ENCODE results near the gene DEPDC4. TPM values are rescaled to one million over a fixed set of nuclear protein-coding genes. Genes with fewer than 3 reads are reported as not detected.
"Not testable (repeated sequence)": the region's sequence is repeated elsewhere in the genome, so short reads cannot be mapped to it uniquely, and the experiment has no call there.

DEPDC4 gene
- total and polyA plus RNA-seq, 7 experiments from 2014 or later, result 0.64 to 1.3 (median 0.87) TPM

- CTCF ChIA-PET, result no interaction called here
- Mint-ChIP-seq H3K4me1 (no peaks in the 10 kb centered on the region), H3K9me3 (no peaks in the 10 kb centered on the region), H3K4me3 (no peak overlapping the region), H3K36me3 (peaks cover 2 to 17% (median 10%) of the 10 kb centered on the region in 5 donors), H3K27me3 (no peaks in the 10 kb centered on the region), H3K27ac (no peak overlapping the region)
- H3K4me3 ChIP-seq (ENCODE audit: low read length), result no peak overlapping the region
- peaks cover 0 to 39% (median 5%) of the 10 kb centered on the region in 3 experiments for H3K36me3 ChIP-seq (ENCODE audit: control insufficient read depth in 2 of 3, insufficient read depth in 3 of 3, low read length in 3 of 3)
- ATAC-seq, result no peak
- POLR2A ChIA-PET, result no interaction called here
- no peaks in the 10 kb centered on the region for H3K9me3 ChIP-seq (ENCODE audit: control insufficient read depth in 2 of 3, low read length in 3 of 3)
- intact Hi-C loops (cut with micrococcal nuclease), result no loop called here
- H3K27me3 ChIP-seq (ENCODE audit: control insufficient read depth in 2 of 2, insufficient read depth in 2 of 2, low read length in 2 of 2), result no peaks in the 10 kb centered on the region
- no peak overlapping the region for H3K27ac ChIP-seq (ENCODE audit: low read depth, low read length)
- H3K4me1 ChIP-seq (ENCODE audit: control insufficient read depth in 2 of 2, insufficient read depth in 2 of 2, low read length in 2 of 2), result no peaks in the 10 kb centered on the region
- no peak for DNase-seq
Measured at GRCh38 chr12:100225491-100225890, 41.4 kb downstream of the DEPDC4 start.

GRCh38 chr12:100222173-100222572 lies 44.7 kb downstream of the DEPDC4 start:
- H3K4me3 Mint-ChIP-seq; H3K4me1 ChIP-seq (ENCODE audit: control insufficient read depth in 2 of 2, insufficient read depth in 2 of 2, low read length in 2 of 2); H3K9me3 ChIP-seq (ENCODE audit: control insufficient read depth in 2 of 3, low read length in 3 of 3); POLR2A ChIA-PET; H3K27me3 ChIP-seq (ENCODE audit: control insufficient read depth in 2 of 2, insufficient read depth in 2 of 2, low read length in 2 of 2); H3K4me3 ChIP-seq (ENCODE audit: low read length); H3K9me3 Mint-ChIP-seq; ATAC-seq; H3K4me1 Mint-ChIP-seq; H3K27me3 Mint-ChIP-seq; H3K27ac ChIP-seq (ENCODE audit: low read depth, low read length); DNase-seq; CTCF ChIA-PET; intact Hi-C loops (cut with micrococcal nuclease): not testable (repeated sequence)
- peaks cover 4 to 69% (median 11%) of the 10 kb centered on the region in 3 experiments for H3K36me3 ChIP-seq (ENCODE audit: control insufficient read depth in 2 of 3, insufficient read depth in 3 of 3, low read length in 3 of 3)
- Mint-ChIP-seq H3K27ac (peak overlapping the region in 1 of 9 donors; percentile 74), H3K36me3 (peaks cover 2 to 26% (median 10%) of the 10 kb centered on the region in 5 donors)

GRCh38 chr12:100221523-100221922 lies 45.4 kb downstream of the DEPDC4 start:
- no peak overlapping the region for H3K27ac ChIP-seq (ENCODE audit: low read depth, low read length)
- Mint-ChIP-seq H3K27me3 (no peaks in the 10 kb centered on the region), H3K27ac (no peak overlapping the region), H3K9me3 (no peaks in the 10 kb centered on the region), H3K4me1 (peaks cover 0 to 2% (median 0%) of the 10 kb centered on the region in 7 donors), H3K36me3 (peaks cover 2 to 26% (median 10%) of the 10 kb centered on the region in 5 donors), H3K4me3 (no peak overlapping the region)
- H3K27me3 ChIP-seq (ENCODE audit: control insufficient read depth in 2 of 2, insufficient read depth in 2 of 2, low read length in 2 of 2), result no peaks in the 10 kb centered on the region
- no peaks in the 10 kb centered on the region for H3K9me3 ChIP-seq (ENCODE audit: control insufficient read depth in 2 of 3, low read length in 3 of 3)
- no peak for ATAC-seq
- H3K4me3 ChIP-seq (ENCODE audit: low read length), result no peak overlapping the region
- ChIA-PET CTCF (interaction anchor here (0.7 to 1.3 kb wide), 2 partner anchors 34 to 46 kb away, joined by 3 read pairs; no protein-coding TSS in a partner anchor), POLR2A (interaction anchor here (1.1 kb wide), 1 partner anchor 8 kb away, joined by 3 read pairs; no protein-coding TSS in a partner anchor)
- H3K4me1 ChIP-seq (ENCODE audit: control insufficient read depth in 2 of 2, insufficient read depth in 2 of 2, low read length in 2 of 2), result no peaks in the 10 kb centered on the region
- no peak for DNase-seq
- intact Hi-C loops (cut with micrococcal nuclease), result no loop called here
- H3K36me3 ChIP-seq (ENCODE audit: control insufficient read depth in 2 of 3, insufficient read depth in 3 of 3, low read length in 3 of 3), result peaks cover 4 to 69% (median 11%) of the 10 kb centered on the region in 3 experiments

- Histone ChIP-seq H3K27me3 (ENCODE audit: control insufficient read depth in 2 of 2, insufficient read depth in 2 of 2, low read length in 2 of 2) (no peaks in the 10 kb centered on the region), H3K27ac (ENCODE audit: low read depth, low read length) (no peak overlapping the region), H3K36me3 (ENCODE audit: control insufficient read depth in 2 of 3, insufficient read depth in 3 of 3, low read length in 3 of 3) (peaks cover 11 to 72% (median 18%) of the 10 kb centered on the region in 3 experiments), H3K9me3 (ENCODE audit: control insufficient read depth in 2 of 3, low read length in 3 of 3) (no peaks in the 10 kb centered on the region), H3K4me1 (ENCODE audit: control insufficient read depth in 2 of 2, insufficient read depth in 2 of 2, low read length in 2 of 2) (no peaks in the 10 kb centered on the region), H3K4me3 (ENCODE audit: low read length) (no peak overlapping the region)
- Mint-ChIP-seq H3K36me3 (peaks cover 2 to 31% (median 13%) of the 10 kb centered on the region in 5 donors), H3K27ac (no peak overlapping the region), H3K4me3 (no peak overlapping the region), H3K27me3 (no peaks in the 10 kb centered on the region), H3K4me1 (peaks cover 0 to 2% (median 0%) of the 10 kb centered on the region in 7 donors), H3K9me3 (no peaks in the 10 kb centered on the region)
- DNase-seq (no peak), ATAC-seq (no peak)
- CTCF ChIA-PET, result no interaction called here
- POLR2A ChIA-PET, result no interaction called here
- intact Hi-C loops (cut with micrococcal nuclease), result no loop called here
Measured at GRCh38 chr12:100219328-100220109, 47.4 kb downstream of the DEPDC4 start.

- CTCF ChIA-PET, result no interaction called here
- peak overlapping the region in 1 of 9 donors; percentile 43 for H3K27ac Mint-ChIP-seq
- no peaks in the 10 kb centered on the region for H3K9me3 ChIP-seq (ENCODE audit: control insufficient read depth in 2 of 3, low read length in 3 of 3)
- H3K27me3 Mint-ChIP-seq, result no peaks in the 10 kb centered on the region
- no peaks in the 10 kb centered on the region for H3K9me3 Mint-ChIP-seq
- POLR2A ChIA-PET, result no interaction called here
- DNase-seq, result no peak
- H3K27me3 ChIP-seq (ENCODE audit: control insufficient read depth in 2 of 2, insufficient read depth in 2 of 2, low read length in 2 of 2), result no peaks in the 10 kb centered on the region
- no peaks in the 10 kb centered on the region for H3K4me1 ChIP-seq (ENCODE audit: control insufficient read depth in 2 of 2, insufficient read depth in 2 of 2, low read length in 2 of 2)
- no peak overlapping the region for H3K27ac ChIP-seq (ENCODE audit: low read depth, low read length)
- ATAC-seq, result no peak
- no peak overlapping the region for H3K4me3 ChIP-seq (ENCODE audit: low read length)
- H3K4me3 Mint-ChIP-seq, result no peak overlapping the region
- peaks cover 2 to 33% (median 11%) of the 10 kb centered on the region in 5 donors for H3K36me3 Mint-ChIP-seq
- peaks cover 6 to 71% (median 18%) of the 10 kb centered on the region in 3 experiments for H3K36me3 ChIP-seq (ENCODE audit: control insufficient read depth in 2 of 3, insufficient read depth in 3 of 3, low read length in 3 of 3)
- H3K4me1 Mint-ChIP-seq, result peaks cover 0 to 2% (median 0%) of the 10 kb centered on the region in 7 donors
- intact Hi-C loops (cut with micrococcal nuclease), result no loop called here
Measured at GRCh38 chr12:100216337-100216736, 50.5 kb downstream of the DEPDC4 start.

- H3K36me3 Mint-ChIP-seq, result peaks cover 3 to 32% (median 11%) of the 10 kb centered on the region in 5 donors
- intact Hi-C loops (cut with micrococcal nuclease), result no loop called here
- H3K27me3 Mint-ChIP-seq, result no peaks in the 10 kb centered on the region
- Histone ChIP-seq H3K9me3 (ENCODE audit: control insufficient read depth in 2 of 3, low read length in 3 of 3) (no peaks in the 10 kb centered on the region), H3K36me3 (ENCODE audit: control insufficient read depth in 2 of 3, insufficient read depth in 3 of 3, low read length in 3 of 3) (peaks cover 6 to 77% (median 18%) of the 10 kb centered on the region in 3 experiments), H3K27me3 (ENCODE audit: control insufficient read depth in 2 of 2, insufficient read depth in 2 of 2, low read length in 2 of 2) (no peaks in the 10 kb centered on the region), H3K4me1 (ENCODE audit: control insufficient read depth in 2 of 2, insufficient read depth in 2 of 2, low read length in 2 of 2) (no peaks in the 10 kb centered on the region), H3K27ac (ENCODE audit: low read depth, low read length) (no peak overlapping the region), H3K4me3 (ENCODE audit: low read length) (no peak overlapping the region)
- no peaks in the 10 kb centered on the region for H3K9me3 Mint-ChIP-seq
- peaks cover 0 to 2% (median 0%) of the 10 kb centered on the region in 7 donors for H3K4me1 Mint-ChIP-seq
- H3K4me3 Mint-ChIP-seq, result no peak overlapping the region
- DNase-seq (no peak), ATAC-seq (no peak)
- ChIA-PET CTCF (no interaction called here), POLR2A (interaction anchor here (0.6 kb wide), 1 partner anchor 14 kb away, joined by 4 read pairs; the partner anchor contains the start of gene ACTR6)
- H3K27ac Mint-ChIP-seq, result peak overlapping the region in 3 of 9 donors; percentile 12 to 59 (median 28)
Measured at GRCh38 chr12:100215209-100215608, 51.7 kb downstream of the DEPDC4 start.

All from naive thymus-derived CD4-positive, alpha-beta T cell (primary cell).